ENCODE results near the gene KIF16B. TPM values are rescaled to one million over a fixed set of nuclear protein-coding genes. Genes with fewer than 3 reads are reported as not detected.

The KIF16B gene
- total RNA-seq, 1 donor from 2014 or later, result 7.0 TPM

GRCh38 chr20:16258766-16259165, 314.5 kb downstream of the KIF16B start:
- peaks cover 11% of the 10 kb centered on the region for H3K27me3 Mint-ChIP-seq (ENCODE audit: low read depth, unreplicated experiment)
- Histone ChIP-seq H3K9me3 (ENCODE audit: insufficient read depth, low read depth, low read length) (no peaks in the 10 kb centered on the region), H3K36me3 (ENCODE audit: insufficient read depth, low read length) (no peaks in the 10 kb centered on the region), H3K4me3 (ENCODE audit: insufficient read depth, low read depth, low read length) (no peak overlapping the region), H3K79me2 (ENCODE audit: insufficient read depth, low read length) (no peaks in the 10 kb centered on the region), H2AFZ (ENCODE audit: low read depth, low read length) (no peak overlapping the region), H3K27me3 (ENCODE audit: insufficient read depth, low read length) (no peaks in the 10 kb centered on the region), H3K4me1 (ENCODE audit: insufficient read depth, low read length) (no peaks in the 10 kb centered on the region), H3K4me2 (ENCODE audit: low read length) (no peak overlapping the region), H4K20me1 (ENCODE audit: insufficient read depth, low read length) (no peaks in the 10 kb centered on the region), H3K9ac (ENCODE audit: low read length) (no peak overlapping the region), H3K27ac (ENCODE audit: low read depth, low read length) (no peak overlapping the region)
- no peak for DNase-seq (ENCODE audit: low read depth)
- no peak for TF ChIP-seq CTCF (IDR thresholded peaks at IDR 0.05; ENCODE audit: insufficient read depth, low read depth, low read length)
- no peak for TF ChIP-seq EZH2 (IDR thresholded peaks at IDR 0.05; ENCODE audit: insufficient read depth, low read length)
- peaks cover 2% of the 10 kb centered on the region for H3K4me1 Mint-ChIP-seq (ENCODE audit: low read depth, unreplicated experiment)
- H3K36me3 Mint-ChIP-seq (ENCODE audit: low read depth, unreplicated experiment), result no peaks in the 10 kb centered on the region
- no peak overlapping the region for H3K27ac Mint-ChIP-seq (ENCODE audit: unreplicated experiment)
- H3K9me3 Mint-ChIP-seq (ENCODE audit: unreplicated experiment), result peaks cover 2% of the 10 kb centered on the region
- H3K4me3 Mint-ChIP-seq (ENCODE audit: unreplicated experiment), result no peak overlapping the region
- FAIRE-seq, result no peak

- Histone ChIP-seq H3K9me3 (ENCODE audit: insufficient read depth, low read depth, low read length) (no peaks in the 10 kb centered on the region), H3K9ac (ENCODE audit: low read length) (no peak overlapping the region), H4K20me1 (ENCODE audit: insufficient read depth, low read length) (no peaks in the 10 kb centered on the region), H3K4me1 (ENCODE audit: insufficient read depth, low read length) (no peaks in the 10 kb centered on the region), H2AFZ (ENCODE audit: low read depth, low read length) (no peak overlapping the region), H3K4me2 (ENCODE audit: low read length) (no peak overlapping the region), H3K4me3 (ENCODE audit: insufficient read depth, low read depth, low read length) (no peak overlapping the region), H3K36me3 (ENCODE audit: insufficient read depth, low read length) (no peaks in the 10 kb centered on the region), H3K27ac (ENCODE audit: low read depth, low read length) (no peak overlapping the region), H3K79me2 (ENCODE audit: insufficient read depth, low read length) (no peaks in the 10 kb centered on the region), H3K27me3 (ENCODE audit: insufficient read depth, low read length) (no peaks in the 10 kb centered on the region)
- Mint-ChIP-seq H3K27ac (ENCODE audit: unreplicated experiment) (no peak overlapping the region), H3K4me1 (ENCODE audit: low read depth, unreplicated experiment) (peaks cover 2% of the 10 kb centered on the region), H3K4me3 (ENCODE audit: unreplicated experiment) (no peak overlapping the region), H3K27me3 (ENCODE audit: low read depth, unreplicated experiment) (peaks cover 7% of the 10 kb centered on the region), H3K9me3 (ENCODE audit: unreplicated experiment) (peaks cover 2% of the 10 kb centered on the region), H3K36me3 (ENCODE audit: low read depth, unreplicated experiment) (no peaks in the 10 kb centered on the region)
- no peak for TF ChIP-seq CTCF (IDR thresholded peaks at IDR 0.05; ENCODE audit: insufficient read depth, low read depth, low read length)
- TF ChIP-seq EZH2 (IDR thresholded peaks at IDR 0.05; ENCODE audit: insufficient read depth, low read length), result no peak
- no peak for DNase-seq (ENCODE audit: low read depth)
- no peak for FAIRE-seq
These were observed 315.3 kb downstream of the KIF16B start for GRCh38 chr20:16257813-16258430.

- H3K4me1 Mint-ChIP-seq (ENCODE audit: low read depth, unreplicated experiment), result peaks cover 2% of the 10 kb centered on the region
- Histone ChIP-seq H3K36me3 (ENCODE audit: insufficient read depth, low read length) (no peaks in the 10 kb centered on the region), H4K20me1 (ENCODE audit: insufficient read depth, low read length) (no peaks in the 10 kb centered on the region), H3K9ac (ENCODE audit: low read length) (no peak overlapping the region), H3K4me3 (ENCODE audit: insufficient read depth, low read depth, low read length) (no peak overlapping the region), H3K4me2 (ENCODE audit: low read length) (no peak overlapping the region), H3K4me1 (ENCODE audit: insufficient read depth, low read length) (no peaks in the 10 kb centered on the region), H3K79me2 (ENCODE audit: insufficient read depth, low read length) (no peaks in the 10 kb centered on the region), H3K27ac (ENCODE audit: low read depth, low read length) (no peak overlapping the region), H3K9me3 (ENCODE audit: insufficient read depth, low read depth, low read length) (no peaks in the 10 kb centered on the region), H3K27me3 (ENCODE audit: insufficient read depth, low read length) (no peaks in the 10 kb centered on the region), H2AFZ (ENCODE audit: low read depth, low read length) (no peak overlapping the region)
- TF ChIP-seq EZH2 (IDR thresholded peaks at IDR 0.05; ENCODE audit: insufficient read depth, low read length), result no peak
- TF ChIP-seq CTCF (IDR thresholded peaks at IDR 0.05; ENCODE audit: insufficient read depth, low read depth, low read length), result no peak
- no peaks in the 10 kb centered on the region for H3K36me3 Mint-ChIP-seq (ENCODE audit: low read depth, unreplicated experiment)
- DNase-seq (ENCODE audit: low read depth), result no peak
- H3K27me3 Mint-ChIP-seq (ENCODE audit: low read depth, unreplicated experiment), result peaks cover 4% of the 10 kb centered on the region
- no peak for FAIRE-seq
- H3K9me3 Mint-ChIP-seq (ENCODE audit: unreplicated experiment), result peaks cover 2% of the 10 kb centered on the region
- no peak overlapping the region for H3K27ac Mint-ChIP-seq (ENCODE audit: unreplicated experiment)
- no peak overlapping the region for H3K4me3 Mint-ChIP-seq (ENCODE audit: unreplicated experiment)
These were observed 316.2 kb downstream of the KIF16B start for GRCh38 chr20:16257021-16257420.

Data from astrocyte (in vitro differentiated cells and primary cell).